ENCODE results near the gene CDK11A. TPM values are rescaled to one million over a fixed set of nuclear protein-coding genes. Genes with fewer than 3 reads are reported as not detected.
A peak's percentile ranks its signal among the peaks of the same experiment; 100 is the strongest.
"Not testable (repeated sequence)": the region's sequence is repeated elsewhere in the genome, so short reads cannot be mapped to it uniquely, and the experiment has no call there.

The CDK11A gene
- total RNA-seq, 1 donor from 2014 or later, result 8.1 TPM

- DNase-seq (ENCODE audit: low read depth, low spot score), result not testable (repeated sequence)
These were observed 61.2 kb downstream of the CDK11A start for GRCh38 chr1:1662830-1663560.

- not testable (repeated sequence) for DNase-seq (ENCODE audit: low read depth, low spot score)
These were observed 61.8 kb downstream of the CDK11A start for GRCh38 chr1:1662392-1662791.

GRCh38 chr1:1658583-1659549 is 65.3 kb downstream of the CDK11A start, which contains the start of gene CDK11B:
Gene CDK11B (minus strand): TSS chr1:1659004. CDS start chr1:1657485, 1,519 bp downstream.
- DNase-seq (ENCODE audit: low read depth, low spot score), result peak; percentile 81

Other genes starting within 250 kb of the CDK11A start
- 64.1 and 64.7 TPM in 2 replicates for gene ATAD3A, start 212.2 kb downstream of the CDK11A start, total RNA-seq
- 2.2 and 3.0 TPM in 2 replicates for gene TMEM240, start 183.7 kb downstream of the CDK11A start, total RNA-seq
- 75.0 and 92.4 TPM in 2 replicates for gene SSU72, start 149.5 kb downstream of the CDK11A start, total RNA-seq
- 0.14 and 0.33 TPM in 2 replicates for gene FNDC10, start 124.2 kb downstream of the CDK11A start, total RNA-seq
- 30.7 and 43.6 TPM in 2 replicates for gene MIB2, start 108.9 kb downstream of the CDK11A start, total RNA-seq
- 0.33 TPM in 1 of 2 replicates, not detected in the other for gene MMP23B, start 92.2 kb downstream of the CDK11A start, total RNA-seq
- gene CDK11B, start 65.4 kb downstream of the CDK11A start, total RNA-seq, result 10.4 and 15.2 TPM in 2 replicates
- gene SLC35E2B, start 31.6 kb downstream of the CDK11A start, total RNA-seq, result 20.6 and 21.8 TPM in 2 replicates
- gene NADK, start 54.1 kb upstream of the CDK11A start, total RNA-seq, result 47.3 and 56.7 TPM in 2 replicates
- 99.8 and 110 TPM in 2 replicates for gene GNB1, start 166.7 kb upstream of the CDK11A start, total RNA-seq
- 0.14 TPM in 1 of 2 replicates, not detected in the other for gene CALML6, start 190.9 kb upstream of the CDK11A start, total RNA-seq
- gene TMEM52, start 194.9 kb upstream of the CDK11A start, total RNA-seq, result 0.26 and 0.42 TPM in 2 replicates